IMR-90 (cell line): ENCODE results near the gene GGPS1. TPM values are rescaled to one million over a fixed set of nuclear protein-coding genes. Genes with fewer than 3 reads are reported as not detected.
"Not testable (repeated sequence)": the region's sequence is repeated elsewhere in the genome, so short reads cannot be mapped to it uniquely, and the experiment has no call there.

ENCODE experiments used
- ATAC-seq: fragments of 200-7000 bp; cut with Tn5 transposase; 2 replicates; pipeline ENCODE4 v1.9.1; 2020; ENCODE audit warnings: low read depth, mild to moderate bottlenecking, moderate library complexity
- BruUV-seq: library from RNA; stranded (reverse); fragments of 400-500 nt; replicated peaks from 2 replicates; lab custom pipeline; 2021; lab: Mats Ljungman, UMichigan
- CTCF ChIA-PET: fragments of 300-600 bp; formaldehyde crosslinking; extraction: SDS; loops from one replicate; lab custom pipeline; 2021; ENCODE audit warnings: antibody characterized with exemption; lab: Yijun Ruan, JAX
- POLR2A ChIA-PET: fragments of 300-600 bp; sonication (Branson Sonifier 250); formaldehyde crosslinking; loops from one replicate; lab custom pipeline; 2022; ENCODE audit warnings: antibody characterized with exemption; ENCODE audit not compliant: unreplicated experiment; lab: Charles Lee
- DNase-seq: peaks from one replicate; pipeline ENCODE4 v3.0.0; 2013
- H2AFZ ChIP-seq: replicated peaks from 2 replicates; pipeline ENCODE3; 2013; ENCODE audit warnings: low read length, mild to moderate bottlenecking; ENCODE audit not compliant: poor library complexity
- H2AK5ac ChIP-seq: 2 replicates; pipeline ENCODE4 v1.6.1; 2013; ENCODE audit warnings: low read depth, low read length, inconsistent platforms
- H2AK9ac ChIP-seq: replicated peaks from 2 replicates; pipeline ENCODE3; 2013; ENCODE audit warnings: mild to moderate bottlenecking, low read depth, low read length, moderate library complexity; ENCODE audit not compliant: poor library complexity
- H2BK120ac ChIP-seq: 2 replicates; pipeline ENCODE4 v1.6.1; 2013; ENCODE audit warnings: low read depth, low read length, inconsistent platforms
- H2BK15ac ChIP-seq: 3 replicates; pipeline ENCODE4 v1.6.1; 2013; ENCODE audit warnings: low read depth, low read length, inconsistent platforms
- H2BK20ac ChIP-seq: 2 replicates; pipeline ENCODE4 v1.6.1; 2013; ENCODE audit warnings: low read depth, mild to moderate bottlenecking, inconsistent platforms, low read length, moderate library complexity
- H2BK5ac ChIP-seq: 2 replicates; pipeline ENCODE4 v1.6.1; 2013; ENCODE audit warnings: mild to moderate bottlenecking, low read depth, low read length, inconsistent platforms; ENCODE audit not compliant: poor library complexity, severe bottlenecking
- H3K14ac ChIP-seq: replicated peaks from 2 replicates; pipeline ENCODE4 v1.6.1; 2013; ENCODE audit warnings: low read depth, low read length, inconsistent platforms
- H3K18ac ChIP-seq: 2 replicates; pipeline ENCODE4 v1.6.1; 2013; ENCODE audit warnings: low read depth, low read length, control low read depth
- H3K23ac ChIP-seq: 2 replicates; pipeline ENCODE4 v1.6.1; 2013; ENCODE audit warnings: low read depth, low read length, inconsistent platforms
- H3K27ac ChIP-seq: 2 replicates; pipeline ENCODE4 v1.5.1; 2013; ENCODE audit warnings: mild to moderate bottlenecking, control low read depth, low read length; ENCODE audit not compliant: insufficient read depth
- H3K27me3 ChIP-seq: 2 replicates; pipeline ENCODE4 v1.6.1; 2013; ENCODE audit warnings: low read length; ENCODE audit not compliant: control insufficient read depth, insufficient read depth
- H3K36me3 ChIP-seq: 2 replicates; pipeline ENCODE4 v1.6.1; 2013; ENCODE audit warnings: low read length, mixed read lengths; ENCODE audit not compliant: control insufficient read depth, insufficient read depth
- H3K4ac ChIP-seq: 2 replicates; pipeline ENCODE4 v1.6.1; 2013; ENCODE audit warnings: low read depth, low read length, inconsistent platforms
- H3K4me1 ChIP-seq: 2 replicates; pipeline ENCODE4 v1.6.1; 2013; ENCODE audit warnings: low read length, mixed read lengths; ENCODE audit not compliant: control insufficient read depth, insufficient read depth
- H3K4me2 ChIP-seq: 2 replicates; pipeline ENCODE4 v1.6.1; 2013; ENCODE audit warnings: low read depth, mild to moderate bottlenecking, control low read depth, low read length, moderate library complexity
- H3K4me3 ChIP-seq: 2 replicates; pipeline ENCODE4 v1.5.1; 2013; ENCODE audit warnings: low read depth, mild to moderate bottlenecking, control low read depth, low read length, moderate library complexity; ENCODE audit not compliant: insufficient read depth
- H3K56ac ChIP-seq: 2 replicates; pipeline ENCODE4 v1.6.1; 2013; ENCODE audit warnings: low read length, inconsistent platforms; ENCODE audit not compliant: insufficient read depth; ENCODE audit errors: extremely low read depth
- H3K79me1 ChIP-seq, 2 experiments: 2 replicates each; pipeline ENCODE4 v1.6.1; 2013; ENCODE audit warnings: low read length in 2 of 2, inconsistent platforms in 1 of 2, low read depth in 1 of 2
- H3K9ac ChIP-seq: 2 replicates; pipeline ENCODE4 v1.6.1; 2013; ENCODE audit warnings: low read depth, low read length, control low read depth
- H3K9me1 ChIP-seq: 2 replicates; pipeline ENCODE4 v1.6.1; 2013; ENCODE audit warnings: low read length, inconsistent platforms; ENCODE audit not compliant: insufficient read depth
- H3K9me3 ChIP-seq: 2 replicates; pipeline ENCODE4 v1.6.1; 2013; ENCODE audit warnings: low read length; ENCODE audit not compliant: control insufficient read depth, insufficient read depth
- H4K20me1 ChIP-seq: 2 replicates; pipeline ENCODE4 v1.6.1; 2013; ENCODE audit warnings: low read length, inconsistent platforms; ENCODE audit not compliant: insufficient read depth
- H4K5ac ChIP-seq: 2 replicates; pipeline ENCODE4 v1.6.1; 2013; ENCODE audit warnings: mild to moderate bottlenecking, low read depth, low read length, control low read depth
- H4K8ac ChIP-seq, 2 experiments: 2 replicates each; pipeline ENCODE4 v1.6.1; 2013; ENCODE audit warnings: low read depth in 2 of 2, low read length in 2 of 2, control low read depth in 1 of 2, inconsistent platforms in 1 of 2
- H4K91ac ChIP-seq: 2 replicates; pipeline ENCODE4 v1.6.1; 2013; ENCODE audit warnings: low read depth, low read length, inconsistent platforms; ENCODE audit not compliant: insufficient read depth
- WGBS, 2 experiments: methylation state at CpG; one replicate each; pipeline versions ENCODE4 v1.1.5 to v1.1.7; 2013; ENCODE audit warnings: missing lambda C conversion rate in 2 of 2; ENCODE audit not compliant: insufficient read length in 1 of 2; ENCODE audit errors: extremely low coverage in 2 of 2; 5-methylcytosine and 5-hydroxymethylcytosine counted together
- dilution Hi-C: fragments of 300-500 bp; cut with HindIII; formaldehyde crosslinking; loops from one replicate; pipeline ENCODE4 v1.14.3; 2018; ENCODE audit warnings: low sequenced_read_pairs; ENCODE audit not compliant: unreplicated experiment
- in situ Hi-C: fragments of 300-500 bp; cut with MboI; formaldehyde crosslinking; loops from 3 replicates; pipeline ENCODE4 v1.14.3; 2019; ENCODE audit warnings: low sequenced_read_pairs, inconsistent platforms, mixed read lengths
- intact Hi-C: fragments of 100-400 bp; cut with micrococcal nuclease; formaldehyde crosslinking; loops from 2 replicates; pipeline ENCODE4 v1.10.0; 2022
- polyA plus RNA-seq, 3 experiments: library from polyadenylated mRNA; depleted of rRNA; stranded (reverse); fragments of >200 nt; gene quantifications; 2 replicates each; pipeline ENCODE4 v1.2.3, GENCODE V29; 2012; ENCODE audit warnings: low replicate concordance in 1 of 3
- total RNA-seq: library from RNA; depleted of rRNA; stranded (reverse); fragments of >200 nt; gene quantifications from 2 replicates; pipeline ENCODE4 v1.2.3, GENCODE V29; 2012

GGPS1 gene
- total and polyA plus RNA-seq, 2 of the 4 experiments (the other 2 are of a cell fraction): 16.4 to 21.5 TPM

DNA sequence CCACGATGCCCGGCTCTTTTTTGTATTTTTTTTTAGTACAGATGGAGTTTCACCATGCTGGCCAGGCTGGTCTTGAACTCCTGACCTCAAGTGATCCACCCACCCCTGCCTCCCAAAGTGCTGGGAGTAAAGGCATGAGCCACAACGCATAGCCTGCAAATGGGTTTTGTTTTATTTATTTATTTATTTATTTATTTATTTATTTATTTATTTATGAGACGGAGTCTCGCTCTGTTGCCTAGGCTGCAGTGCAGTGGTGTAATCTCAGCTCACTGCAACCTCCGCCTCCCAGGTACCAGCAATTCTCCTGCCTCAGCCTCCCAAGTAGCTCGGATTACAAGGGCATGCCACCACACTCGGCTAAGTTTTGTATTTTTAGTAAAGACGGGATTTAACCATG, 35.8 kb downstream of the GGPS1 start:
- H2BK120ac ChIP-seq, H3K27me3 ChIP-seq, H3K9me3 ChIP-seq, H4K5ac ChIP-seq, POLR2A ChIA-PET, H2AK5ac ChIP-seq, H3K4me1 ChIP-seq, H4K8ac ChIP-seq, H3K4me2 ChIP-seq, BruUV-seq, H4K20me1 ChIP-seq, H3K4ac ChIP-seq, H3K4me3 ChIP-seq, H2BK20ac ChIP-seq, H2AK9ac ChIP-seq, H3K9ac ChIP-seq, H2BK5ac ChIP-seq, intact Hi-C loops, H3K27ac ChIP-seq, ATAC-seq, DNase-seq, H3K9me1 ChIP-seq, H3K56ac ChIP-seq, H2BK15ac ChIP-seq, H3K14ac ChIP-seq, H2AFZ ChIP-seq, H3K23ac ChIP-seq, in situ Hi-C loops, H3K36me3 ChIP-seq, dilution Hi-C loops, H3K18ac ChIP-seq, CTCF ChIA-PET, H4K91ac ChIP-seq: not testable (repeated sequence)
- WGBS, 2 experiments: 100% methylated on average over 2 of the region's 9 CpGs; no CpG with 5 or more reads in 1 of the 2 experiments
- H3K79me1 ChIP-seq: peaks cover 12 to 16% of the 10 kb centered on the region in 2 experiments
